GM12872 (cell line): ENCODE data around the gene TCERG1L.

Source experiments
- TF ChIP-seq, protein P1 (sequence below): IDR thresholded peaks from 3 replicates; pipeline ENCODE4 v1.5.1; 2011; ENCODE audit warnings: low read depth, mild to moderate bottlenecking, low read length, moderate library complexity; ENCODE audit not compliant: insufficient read depth

Gene TCERG1L

DNA sequence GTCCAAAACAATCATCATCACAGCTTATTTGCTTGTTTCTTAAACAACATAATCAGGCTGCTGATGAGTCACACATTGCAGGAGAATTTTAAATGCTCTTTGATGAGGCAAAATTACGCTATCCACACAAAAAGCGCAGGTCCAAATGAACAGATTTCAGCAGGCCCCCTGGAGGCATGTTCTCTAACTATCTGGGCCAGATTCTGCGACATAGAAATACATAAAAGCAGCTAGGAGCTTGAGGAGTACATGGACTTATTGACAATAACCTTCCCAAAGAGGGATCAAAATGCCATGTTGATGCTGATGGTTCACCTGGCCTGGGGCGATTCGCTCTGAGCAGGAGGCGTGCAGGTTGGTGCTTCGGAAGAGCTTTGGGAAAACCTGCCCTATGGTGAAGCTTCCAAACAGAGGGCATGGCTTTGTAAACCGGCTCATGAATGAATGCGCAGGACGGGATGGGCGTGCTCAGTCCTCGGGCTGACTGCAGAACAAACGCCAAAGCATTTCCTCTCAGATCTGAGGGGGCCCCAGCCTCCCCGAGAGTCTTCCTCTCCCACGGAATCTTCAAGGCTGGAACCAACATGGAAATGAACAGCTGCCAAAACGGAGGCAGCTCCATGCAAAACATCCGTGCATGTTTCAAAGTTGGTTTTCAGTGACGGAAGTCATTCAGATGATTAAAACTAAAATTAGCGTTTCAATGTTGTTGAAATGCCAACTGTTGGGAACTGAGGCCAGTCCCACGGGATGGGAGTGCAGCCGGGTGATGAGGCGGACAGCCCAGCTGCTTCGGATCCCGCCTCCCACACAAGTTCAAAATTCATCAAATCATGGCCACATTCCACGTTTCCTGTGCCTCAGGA lies 179.6 kb downstream of the TCERG1L start:
- TF ChIP-seq, protein P1, sequence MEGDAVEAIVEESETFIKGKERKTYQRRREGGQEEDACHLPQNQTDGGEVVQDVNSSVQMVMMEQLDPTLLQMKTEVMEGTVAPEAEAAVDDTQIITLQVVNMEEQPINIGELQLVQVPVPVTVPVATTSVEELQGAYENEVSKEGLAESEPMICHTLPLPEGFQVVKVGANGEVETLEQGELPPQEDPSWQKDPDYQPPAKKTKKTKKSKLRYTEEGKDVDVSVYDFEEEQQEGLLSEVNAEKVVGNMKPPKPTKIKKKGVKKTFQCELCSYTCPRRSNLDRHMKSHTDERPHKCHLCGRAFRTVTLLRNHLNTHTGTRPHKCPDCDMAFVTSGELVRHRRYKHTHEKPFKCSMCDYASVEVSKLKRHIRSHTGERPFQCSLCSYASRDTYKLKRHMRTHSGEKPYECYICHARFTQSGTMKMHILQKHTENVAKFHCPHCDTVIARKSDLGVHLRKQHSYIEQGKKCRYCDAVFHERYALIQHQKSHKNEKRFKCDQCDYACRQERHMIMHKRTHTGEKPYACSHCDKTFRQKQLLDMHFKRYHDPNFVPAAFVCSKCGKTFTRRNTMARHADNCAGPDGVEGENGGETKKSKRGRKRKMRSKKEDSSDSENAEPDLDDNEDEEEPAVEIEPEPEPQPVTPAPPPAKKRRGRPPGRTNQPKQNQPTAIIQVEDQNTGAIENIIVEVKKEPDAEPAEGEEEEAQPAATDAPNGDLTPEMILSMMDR = no peak

GRCh38 chr10:131130025-131130424 lies 181.5 kb downstream of the TCERG1L start:
- TF ChIP-seq, protein P1 = no peak

GRCh38 chr10:131129544-131129943 lies 182.0 kb downstream of the TCERG1L start:
- TF ChIP-seq, protein P1 = no peak

GRCh38 chr10:131128731-131129130 lies 182.8 kb downstream of the TCERG1L start:
- TF ChIP-seq, protein P1 = no peak

DNA sequence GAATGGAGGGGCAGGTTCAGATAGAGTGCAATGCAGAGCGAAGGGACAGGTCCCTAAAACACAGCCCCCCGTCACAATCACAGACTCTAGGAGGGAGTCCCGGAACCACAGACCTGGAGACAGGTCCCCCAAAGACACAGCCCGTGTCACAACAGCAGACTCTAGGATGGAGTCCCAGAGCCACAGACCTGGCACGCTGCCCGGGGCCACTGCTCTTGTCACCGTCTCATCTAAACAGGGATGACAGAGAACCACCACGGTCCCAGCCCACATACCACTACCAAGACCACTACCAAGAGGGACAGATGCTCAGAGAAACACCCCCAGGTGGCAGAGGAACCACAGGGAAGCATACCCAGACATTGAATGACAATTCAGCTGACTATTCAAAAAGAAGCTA lies 183.9 kb downstream of the TCERG1L start:
- TF ChIP-seq, protein P1 = no peak

- TF ChIP-seq, protein P1 = no peak
Observed at GRCh38 chr10:131127138-131127589, 184.4 kb downstream of the TCERG1L start.

GRCh38 chr10:131126321-131127137 lies 185.0 kb downstream of the TCERG1L start:
- TF ChIP-seq, protein P1 = no peak
